ENCODE measurements around the gene RTKN. TPM values are rescaled to one million over a fixed set of nuclear protein-coding genes. Genes with fewer than 3 reads are reported as not detected.

The RTKN gene
- total RNA-seq, 1 donor from 2014 or later, result 88.4 TPM

GRCh38 chr2:74383254-74383653, 58.5 kb downstream of the RTKN start:
- Histone ChIP-seq H3K4me3 (ENCODE audit: low read depth, low read length) (no peak overlapping the region), H3K36me3 (ENCODE audit: control insufficient read depth, insufficient read depth, low read length) (no peaks in the 10 kb centered on the region), H3K27me3 (ENCODE audit: control insufficient read depth, insufficient read depth, low read length) (no peaks in the 10 kb centered on the region)
- DNase-seq (ENCODE audit: low read depth), result no peak
- TF ChIP-seq CTCF (IDR thresholded peaks at IDR 0.05; ENCODE audit: insufficient read depth, low read length, poor library complexity, severe bottlenecking), result no peak

- no peak for DNase-seq (ENCODE audit: low read depth)
- H3K36me3 ChIP-seq (ENCODE audit: control insufficient read depth, insufficient read depth, low read length), result peaks cover 2% of the 10 kb centered on the region
- no peak for TF ChIP-seq CTCF (IDR thresholded peaks at IDR 0.05; ENCODE audit: insufficient read depth, low read length, poor library complexity, severe bottlenecking)
- H3K4me3 ChIP-seq (ENCODE audit: low read depth, low read length), result no peak overlapping the region
- no peaks in the 10 kb centered on the region for H3K27me3 ChIP-seq (ENCODE audit: control insufficient read depth, insufficient read depth, low read length)
These were observed 60.0 kb downstream of the RTKN start for GRCh38 chr2:74381751-74382150.

- peak within 1 kb of the TSS; percentile 27 for H3K4me3 ChIP-seq (ENCODE audit: low read depth, low read length)
- no peaks in the 10 kb centered on the region for H3K27me3 ChIP-seq (ENCODE audit: control insufficient read depth, insufficient read depth, low read length)
- TF ChIP-seq CTCF (IDR thresholded peaks at IDR 0.05; ENCODE audit: insufficient read depth, low read length, poor library complexity, severe bottlenecking), result no peak
- H3K36me3 ChIP-seq (ENCODE audit: control insufficient read depth, insufficient read depth, low read length), result peaks cover 3% of the 10 kb centered on the region
- peak; percentile 26 for DNase-seq (ENCODE audit: low read depth)
These were observed 61.6 kb downstream of the RTKN start, which contains the start of gene DCTN1 for GRCh38 chr2:74379851-74380789. Gene DCTN1, minus strand, starts transcription at chr2:74380311. Its CDS starts 274 bp downstream, at chr2:74380037.

GRCh38 chr2:74378007-74378406, 63.7 kb downstream of the RTKN start:
- Histone ChIP-seq H3K4me3 (ENCODE audit: low read depth, low read length) (no peak overlapping the region), H3K27me3 (ENCODE audit: control insufficient read depth, insufficient read depth, low read length) (no peaks in the 10 kb centered on the region), H3K36me3 (ENCODE audit: control insufficient read depth, insufficient read depth, low read length) (peaks cover 3% of the 10 kb centered on the region)
- TF ChIP-seq CTCF (IDR thresholded peaks at IDR 0.05; ENCODE audit: insufficient read depth, low read length, poor library complexity, severe bottlenecking), result no peak
- DNase-seq (ENCODE audit: low read depth), result no peak

GRCh38 chr2:74375838-74376237, 65.9 kb downstream of the RTKN start:
- H3K27me3 ChIP-seq (ENCODE audit: control insufficient read depth, insufficient read depth, low read length), result no peaks in the 10 kb centered on the region
- peaks cover 3% of the 10 kb centered on the region for H3K36me3 ChIP-seq (ENCODE audit: control insufficient read depth, insufficient read depth, low read length)
- no peak for TF ChIP-seq CTCF (IDR thresholded peaks at IDR 0.05; ENCODE audit: insufficient read depth, low read length, poor library complexity, severe bottlenecking)
- DNase-seq (ENCODE audit: low read depth), result no peak
- no peak overlapping the region for H3K4me3 ChIP-seq (ENCODE audit: low read depth, low read length)

Other genes starting within 250 kb of the RTKN start
- gene MTHFD2, start 243.3 kb downstream of the RTKN start, total RNA-seq, result 157 and 173 TPM in 2 replicates
- gene SLC4A5, start 98.5 kb downstream of the RTKN start, total RNA-seq, result 1.2 and 1.8 TPM in 2 replicates
- gene DCTN1, start 61.6 kb downstream of the RTKN start, total RNA-seq, result 124 and 129 TPM in 2 replicates
- gene C2orf81, start 20.3 kb downstream of the RTKN start, total RNA-seq, result 3.0 and 4.3 TPM in 2 replicates
- gene WDR54, start 20.2 kb downstream of the RTKN start, total RNA-seq, result 24.6 and 28.0 TPM in 2 replicates
- gene INO80B, start 13.2 kb upstream of the RTKN start, total RNA-seq, result 20.6 and 31.3 TPM in 2 replicates
- gene WBP1, start 16.5 kb upstream of the RTKN start, total RNA-seq, result 78.9 and 96.9 TPM in 2 replicates
- 68.1 and 70.9 TPM in 2 replicates for gene MOGS, start 23.4 kb upstream of the RTKN start, total RNA-seq
- 18.7 and 24.6 TPM in 2 replicates for gene MRPL53, start 30.7 kb upstream of the RTKN start, total RNA-seq
- 4.4 and 9.5 TPM in 2 replicates for gene CCDC142, start 41.1 kb upstream of the RTKN start, total RNA-seq
- 19.1 and 20.3 TPM in 2 replicates for gene TTC31, start 41.1 kb upstream of the RTKN start, total RNA-seq
- 1.9 and 3.4 TPM in 2 replicates for gene LBX2, start 57.7 kb upstream of the RTKN start, total RNA-seq
- gene PCGF1, start 65.8 kb upstream of the RTKN start, total RNA-seq, result 17.1 and 19.3 TPM in 2 replicates
- 0.27 TPM in 1 of 2 replicates, not detected in the other for gene TLX2, start 72.5 kb upstream of the RTKN start, total RNA-seq
- gene DQX1, start 84.3 kb upstream of the RTKN start, total RNA-seq, result not detected in 2 replicates
- 143 TPM in 2 replicates for gene AUP1, start 87.8 kb upstream of the RTKN start, total RNA-seq
- 35.1 and 36.0 TPM in 2 replicates for gene HTRA2, start 88.0 kb upstream of the RTKN start, total RNA-seq
- 3.3 and 4.2 TPM in 2 replicates for gene LOXL3, start 112.0 kb upstream of the RTKN start, total RNA-seq
- gene DOK1, start 112.8 kb upstream of the RTKN start, total RNA-seq, result 23.6 and 27.7 TPM in 2 replicates
- 1.3 and 1.6 TPM in 2 replicates for gene M1AP, start 206.4 kb upstream of the RTKN start, total RNA-seq
- 11.2 and 16.4 TPM in 2 replicates for gene SEMA4F, start 212.3 kb upstream of the RTKN start, total RNA-seq